Measurements from ENCODE around the gene TMEM181.

GRCh38 chr6:158561938-158562337 is 2.0 kb downstream of the TMEM181 start:
- no peak for TF ChIP-seq CTCF (IDR thresholded peaks at IDR 0.05; ENCODE audit: low read depth, low read length)
- TF ChIP-seq EZH2phosphoT487 (IDR thresholded peaks at IDR 0.05; ENCODE audit: low read depth): no peak

Data from OCI-LY3 (cell line).